Skeletal muscle cell (primary cell): ENCODE results near the gene ABLIM2.
A peak's percentile ranks its signal among the peaks of the same experiment; 100 is the strongest.

Source experiments
- DNase-seq: peaks from one replicate; pipeline ENCODE4 v3.0.0-alpha.2; 2010; ENCODE audit warnings: low read depth
- H3K4me3 ChIP-seq: 2 replicates; pipeline ENCODE4 v1.5.1; 2011; ENCODE audit warnings: low read depth, mild to moderate bottlenecking, control low read depth, low read length, moderate library complexity

The ABLIM2 gene

DNA sequence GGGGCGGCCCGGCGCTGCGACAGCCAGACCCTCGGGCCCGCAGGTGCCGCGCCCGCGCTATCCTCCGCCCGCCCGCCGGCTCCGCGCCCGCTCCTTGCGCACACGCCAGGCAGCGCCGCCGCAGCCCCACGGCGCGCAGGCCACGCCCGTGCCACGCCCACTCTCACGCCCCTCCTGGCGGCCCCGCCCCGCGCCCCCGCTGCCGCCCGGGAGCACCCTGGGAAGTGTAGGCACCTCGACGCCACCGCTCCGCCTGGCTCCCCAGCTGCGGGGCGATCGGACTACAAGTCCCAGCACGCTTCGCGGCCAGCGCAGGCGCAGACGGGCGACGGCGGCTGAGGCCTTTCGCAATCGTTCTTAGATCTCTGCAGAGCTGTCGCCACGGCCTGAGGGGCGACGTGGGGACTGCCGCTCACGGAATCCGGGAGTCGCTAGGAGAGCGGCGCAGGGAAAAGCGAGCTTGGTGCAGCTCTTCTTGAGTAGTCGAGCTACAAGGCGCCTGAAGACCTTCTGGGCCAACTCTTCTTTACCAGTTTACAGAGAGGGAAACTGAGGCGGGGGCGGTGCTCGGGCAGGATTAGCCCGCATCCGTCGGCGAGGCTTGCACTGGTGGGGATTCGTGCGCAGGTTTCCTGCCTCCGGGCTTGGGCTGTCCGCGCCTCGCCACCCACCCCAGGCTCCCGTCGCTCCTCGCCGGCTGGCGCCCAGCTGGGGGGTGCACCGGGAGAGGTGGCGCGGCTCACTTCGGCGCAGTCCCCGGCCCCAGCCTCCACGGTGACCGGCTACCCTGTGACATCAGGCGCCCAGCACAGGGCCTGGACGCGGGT lies at the start of gene ABLIM2:
ABLIM2 (minus strand) TSS at position 104 of the 827 bp plus-strand sequence. CDS start 124 bp downstream, outside the sequence.
- peak within 1 kb of the TSS; percentile 89 for H3K4me3 ChIP-seq
- DNase-seq, result peak; percentile 91

DNA sequence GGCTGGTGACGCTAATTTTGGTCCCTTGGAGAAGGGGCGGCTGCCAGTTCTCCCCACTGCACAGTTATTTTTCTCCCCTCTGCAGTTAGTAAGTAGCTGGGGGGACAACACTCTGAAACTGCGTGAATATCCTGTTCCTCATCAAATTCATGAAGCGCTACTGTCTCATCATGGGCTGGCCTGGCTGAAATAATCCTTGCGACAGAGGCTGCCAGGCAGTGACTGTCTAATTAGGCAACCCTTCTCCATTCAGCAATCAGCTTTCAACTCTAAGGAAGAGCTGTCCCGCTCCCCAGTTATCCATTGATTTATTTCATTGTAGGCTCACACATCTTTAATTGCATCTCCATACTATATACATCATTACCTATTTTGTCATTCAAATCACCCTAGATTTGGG lies 48.7 kb upstream of the ABLIM2 start:
- DNase-seq, result no peak
- H3K4me3 ChIP-seq, result no peak overlapping the region

DNA sequence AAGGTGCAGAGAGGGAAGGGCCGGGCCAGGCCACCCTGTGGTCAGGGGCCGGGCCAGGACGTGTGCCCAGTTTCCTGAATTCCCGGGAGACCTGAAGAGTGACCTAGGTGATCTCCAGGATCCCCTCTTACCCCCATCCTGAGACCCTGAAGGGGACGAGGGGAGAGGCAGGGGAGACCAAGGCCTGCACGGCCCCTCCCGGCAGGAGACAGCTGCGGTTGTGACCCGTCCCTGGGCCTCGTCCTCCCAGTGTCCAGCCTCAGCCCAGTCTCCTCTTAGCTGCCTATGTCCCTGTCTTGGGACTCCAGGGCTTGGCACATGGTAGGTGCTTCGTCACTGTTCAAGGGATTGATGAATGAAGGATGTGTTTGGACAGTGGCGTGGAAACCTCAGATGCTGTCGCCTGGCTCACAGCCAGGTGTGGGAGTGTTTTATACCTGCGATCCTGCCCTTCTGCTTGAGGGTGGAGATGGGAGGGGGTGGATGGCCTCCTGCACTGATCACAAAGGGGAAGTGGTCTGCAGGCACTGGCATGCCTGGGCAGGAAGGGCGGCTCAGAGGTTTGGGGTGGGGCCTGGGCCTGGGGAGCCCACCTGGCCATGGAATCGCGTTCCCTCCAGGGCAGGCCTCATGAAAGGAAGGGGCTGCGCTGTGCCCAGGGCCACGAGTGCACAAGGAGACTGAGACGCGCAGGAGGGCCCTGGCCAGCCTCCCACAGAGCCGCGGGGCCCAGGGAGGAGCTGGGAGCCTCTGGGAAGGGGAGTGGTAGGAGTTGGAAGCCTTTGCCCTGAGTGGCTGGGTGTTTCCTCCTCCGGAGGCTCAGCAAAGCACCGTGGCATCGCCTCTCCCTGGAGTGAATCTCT lies 47.4 kb upstream of the ABLIM2 start:
- DNase-seq, result no peak
- no peak overlapping the region for H3K4me3 ChIP-seq

DNA sequence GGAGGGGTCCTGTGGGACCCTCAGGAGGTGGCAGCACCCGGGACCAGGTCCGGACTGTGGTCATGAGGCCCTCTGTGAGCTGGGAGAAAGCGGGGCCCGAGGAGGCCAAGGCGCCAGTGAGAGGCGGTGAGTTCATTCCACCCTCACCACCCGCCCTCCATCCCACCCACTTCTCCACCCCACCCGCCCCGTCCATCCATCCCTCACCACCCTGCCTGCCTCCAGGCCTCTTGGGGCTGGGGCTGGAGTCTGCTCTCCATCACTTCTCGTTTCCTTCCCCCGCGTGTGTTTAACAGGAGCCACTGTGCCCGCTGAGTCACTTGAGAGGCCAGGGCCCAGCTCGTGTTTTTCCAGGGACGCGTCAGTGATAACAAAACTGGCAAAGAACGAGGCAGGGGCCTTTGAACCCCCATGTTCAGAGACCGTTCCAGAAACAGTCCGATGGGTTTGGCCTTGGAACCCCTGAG lies 46.7 kb upstream of the ABLIM2 start:
- no peak overlapping the region for H3K4me3 ChIP-seq
- no peak for DNase-seq

DNA sequence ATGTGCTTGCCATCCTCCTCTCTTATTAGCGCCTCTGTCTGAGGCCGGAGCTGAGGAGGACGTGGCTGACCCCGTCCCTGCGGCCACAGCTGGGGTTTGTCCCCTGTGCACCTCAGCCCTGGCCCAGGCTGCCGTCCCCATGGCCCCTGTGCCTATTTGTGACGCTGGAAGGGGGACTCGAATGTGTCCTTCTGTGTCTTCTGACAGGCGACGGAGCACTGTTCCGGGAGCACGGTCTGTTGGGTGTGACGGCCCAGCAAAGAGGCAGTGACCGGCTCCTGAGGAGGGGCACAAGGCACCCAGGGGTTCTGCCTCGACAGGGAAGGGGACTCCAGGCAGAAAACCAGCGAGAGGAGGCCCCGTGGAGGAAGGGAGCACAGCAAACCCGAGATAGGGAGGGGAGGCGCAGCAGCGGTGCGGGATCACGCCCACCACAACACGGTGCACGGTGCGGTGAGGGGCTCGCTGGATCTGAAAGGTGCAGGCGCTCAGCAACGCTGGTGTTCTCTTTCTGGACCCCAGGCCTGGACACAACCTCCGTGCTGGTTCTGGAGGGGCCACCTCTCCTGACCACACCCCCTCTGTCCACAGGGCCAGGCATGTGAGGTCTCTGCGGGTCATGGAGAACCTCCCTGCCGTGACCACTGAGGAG lies 46.1 kb upstream of the ABLIM2 start:
- no peak for DNase-seq
- H3K4me3 ChIP-seq, result no peak overlapping the region

DNA sequence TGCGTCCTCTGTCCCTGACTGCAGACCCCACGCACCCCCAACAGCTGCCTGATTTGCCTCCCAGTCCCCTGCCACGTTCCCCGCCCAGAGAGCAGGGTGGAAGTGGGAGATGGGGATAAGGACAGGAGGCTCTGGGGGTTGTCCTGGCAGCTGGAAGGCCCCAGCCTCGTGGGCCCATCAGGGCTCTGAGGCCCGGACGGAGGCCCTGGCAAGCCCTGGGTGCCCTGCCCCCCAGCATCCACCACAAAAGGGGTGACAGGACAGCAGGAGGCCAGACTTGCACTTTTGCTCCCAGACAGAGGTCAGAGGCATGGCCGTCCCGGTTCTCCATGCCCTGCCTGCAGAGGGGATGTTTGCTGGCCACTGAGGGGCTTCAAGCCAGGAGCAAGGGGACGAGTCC lies 45.2 kb upstream of the ABLIM2 start:
- H3K4me3 ChIP-seq, result no peak overlapping the region
- DNase-seq, result no peak

DNA sequence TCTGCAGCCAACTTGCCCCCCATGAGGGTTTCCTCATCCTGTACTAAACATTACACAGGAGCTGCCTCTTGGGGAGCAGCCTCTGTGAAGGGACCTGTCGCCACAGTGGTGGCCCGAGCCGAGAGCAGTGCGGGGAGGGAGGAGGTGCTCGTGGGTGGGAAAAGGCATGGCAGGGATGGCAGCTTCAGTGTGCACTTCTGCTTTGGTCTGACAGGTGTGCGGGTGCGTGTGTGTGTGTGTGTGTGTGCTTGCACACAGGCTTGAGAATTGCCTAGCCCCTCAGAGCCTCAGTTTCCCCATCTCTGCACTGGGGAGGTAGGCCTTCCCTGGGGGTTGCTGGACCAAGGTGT lies 44.4 kb upstream of the ABLIM2 start:
- no peak for DNase-seq
- no peak overlapping the region for H3K4me3 ChIP-seq

DNA sequence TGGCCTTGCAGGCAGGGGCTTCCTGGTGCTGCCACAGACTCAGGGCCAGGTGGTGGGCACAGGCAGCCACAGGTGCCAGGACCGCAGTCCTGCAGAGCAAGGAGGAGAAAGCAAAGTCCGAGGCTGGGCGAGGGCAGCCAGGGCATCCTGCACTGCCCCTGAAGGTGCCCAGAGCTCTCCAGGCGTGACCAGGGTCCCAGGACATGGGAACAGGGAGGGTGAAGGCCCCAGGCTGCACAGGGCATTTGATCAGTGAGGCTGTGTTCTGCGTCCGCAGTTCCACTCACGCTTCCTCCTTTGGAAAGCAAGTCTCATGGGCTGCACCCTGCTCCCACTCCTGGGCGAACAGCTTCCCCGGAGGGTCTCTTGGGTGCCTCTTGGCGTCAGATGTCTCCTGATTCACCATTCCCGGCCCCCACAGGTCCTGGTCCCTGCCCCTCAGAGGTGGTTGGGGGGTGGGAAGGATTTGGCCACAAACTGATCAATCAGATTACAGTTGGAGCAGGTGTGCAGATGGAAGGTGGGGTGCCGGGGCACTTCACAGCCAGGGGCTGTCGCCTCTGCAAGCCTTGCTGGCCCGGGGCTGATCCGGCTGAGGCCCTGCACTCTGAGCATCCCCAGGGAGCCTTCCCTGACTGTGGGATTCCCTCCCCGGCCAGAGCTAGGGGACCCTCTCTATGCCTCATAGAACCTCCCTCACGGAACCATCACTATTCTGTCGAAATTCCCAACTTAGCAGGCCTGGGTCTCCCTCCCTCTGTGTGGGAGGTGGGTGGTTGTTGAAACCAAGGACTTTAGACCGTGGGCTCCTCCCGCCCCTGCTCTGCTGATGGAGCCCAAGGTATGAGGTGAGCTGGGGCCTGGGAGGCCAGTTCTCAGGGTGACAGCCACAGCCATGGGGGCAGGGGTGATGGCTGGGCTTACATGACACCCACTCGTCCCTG lies 43.8 kb upstream of the ABLIM2 start:
- no peak for DNase-seq
- no peak overlapping the region for H3K4me3 ChIP-seq

DNA sequence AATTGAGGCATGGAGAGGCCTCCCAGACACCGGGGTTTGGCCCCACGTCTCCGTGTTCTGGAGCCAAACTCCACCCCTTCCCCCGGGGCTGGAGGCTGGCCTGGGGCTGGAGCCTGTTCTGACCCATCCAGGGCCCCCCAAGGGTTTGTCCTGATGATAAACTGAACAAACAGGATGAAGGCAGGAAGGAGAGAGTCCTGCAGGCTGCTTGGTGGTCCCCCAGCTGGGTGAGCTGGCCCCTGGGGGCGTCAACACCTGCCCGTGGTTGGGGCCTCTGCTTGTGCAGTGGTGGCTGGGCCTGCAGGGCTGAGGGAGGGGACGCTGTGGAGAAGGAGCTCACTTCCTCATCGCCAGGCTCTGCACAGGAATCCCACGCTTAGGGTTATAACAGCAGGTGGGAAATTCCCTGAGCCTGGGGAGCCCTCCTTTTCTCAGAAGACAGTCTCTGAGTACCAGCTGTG lies 42.7 kb upstream of the ABLIM2 start:
- no peak for DNase-seq
- no peak overlapping the region for H3K4me3 ChIP-seq

DNA sequence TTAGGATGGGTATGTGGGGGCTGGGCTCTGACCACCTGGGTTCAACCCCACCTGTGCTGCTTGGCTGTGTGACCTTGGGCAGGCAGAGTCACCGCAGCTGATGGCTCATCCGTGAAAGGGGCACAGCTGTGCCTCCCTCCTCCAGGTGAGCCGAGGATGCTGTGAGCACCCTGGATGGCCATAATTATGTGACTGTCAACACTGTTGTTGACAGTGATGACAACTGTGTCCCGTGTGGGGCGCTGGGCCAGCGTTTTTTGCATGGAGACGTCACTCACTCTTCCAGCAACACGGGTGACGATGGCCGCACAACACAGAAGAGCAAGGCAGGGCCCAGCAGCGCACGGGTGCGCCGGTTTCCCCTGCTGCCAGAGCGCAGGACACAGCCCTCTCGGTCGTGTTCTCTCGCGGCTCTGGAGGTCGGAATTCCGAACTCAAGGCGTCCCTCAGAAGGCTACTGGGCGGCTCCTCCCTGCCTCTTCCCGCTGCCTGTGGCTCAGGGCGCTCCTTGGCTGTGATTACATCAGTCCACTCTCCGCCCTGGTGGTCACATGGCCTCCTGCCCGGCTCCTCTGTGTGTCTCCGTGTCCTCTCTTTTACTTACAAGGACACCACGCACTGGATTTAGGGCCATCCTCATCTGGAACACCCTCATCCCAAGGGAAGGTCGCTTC lies 41.8 kb upstream of the ABLIM2 start:
- no peak overlapping the region for H3K4me3 ChIP-seq

DNA sequence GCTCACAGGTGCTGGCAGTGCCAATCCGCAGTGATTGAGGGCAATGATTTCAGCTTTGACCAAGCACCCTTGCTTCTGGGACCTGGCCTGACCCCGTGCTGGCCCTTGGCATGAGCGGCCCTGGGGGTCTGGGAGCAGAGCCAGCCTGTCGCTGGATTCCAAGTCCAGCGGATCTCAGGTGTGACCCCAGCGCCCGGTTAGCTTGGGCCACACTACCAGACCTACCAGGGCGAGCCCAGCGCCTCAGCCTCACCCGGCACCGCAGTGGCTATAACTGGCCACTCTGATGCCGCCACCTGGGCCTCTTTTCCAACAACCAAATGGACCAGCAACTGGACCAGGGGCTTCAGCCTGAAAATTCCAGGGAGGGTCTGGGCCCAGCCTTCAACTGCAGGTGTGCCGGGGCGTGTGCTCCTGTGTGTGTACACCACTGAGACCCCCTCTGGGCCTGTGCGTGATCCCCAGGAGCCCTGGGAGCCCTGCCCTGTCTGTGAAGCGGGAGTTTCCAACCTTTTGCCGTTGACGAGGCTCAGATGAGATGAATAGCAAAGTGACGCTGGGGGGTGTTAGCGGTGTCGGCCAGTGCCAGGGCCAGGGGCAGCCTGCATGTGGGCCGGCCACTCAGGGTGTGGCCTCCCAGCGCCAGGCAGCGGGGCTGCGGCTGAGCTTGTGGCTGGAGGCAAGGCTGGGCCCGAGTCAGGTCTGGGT lies 41.1 kb upstream of the ABLIM2 start:
- H3K4me3 ChIP-seq, result peak overlapping the region; percentile 33
- no peak for DNase-seq

More for the DNA sequence above, 41.8 kb upstream of the ABLIM2 start:
- DNase-seq, result no peak

DNA sequence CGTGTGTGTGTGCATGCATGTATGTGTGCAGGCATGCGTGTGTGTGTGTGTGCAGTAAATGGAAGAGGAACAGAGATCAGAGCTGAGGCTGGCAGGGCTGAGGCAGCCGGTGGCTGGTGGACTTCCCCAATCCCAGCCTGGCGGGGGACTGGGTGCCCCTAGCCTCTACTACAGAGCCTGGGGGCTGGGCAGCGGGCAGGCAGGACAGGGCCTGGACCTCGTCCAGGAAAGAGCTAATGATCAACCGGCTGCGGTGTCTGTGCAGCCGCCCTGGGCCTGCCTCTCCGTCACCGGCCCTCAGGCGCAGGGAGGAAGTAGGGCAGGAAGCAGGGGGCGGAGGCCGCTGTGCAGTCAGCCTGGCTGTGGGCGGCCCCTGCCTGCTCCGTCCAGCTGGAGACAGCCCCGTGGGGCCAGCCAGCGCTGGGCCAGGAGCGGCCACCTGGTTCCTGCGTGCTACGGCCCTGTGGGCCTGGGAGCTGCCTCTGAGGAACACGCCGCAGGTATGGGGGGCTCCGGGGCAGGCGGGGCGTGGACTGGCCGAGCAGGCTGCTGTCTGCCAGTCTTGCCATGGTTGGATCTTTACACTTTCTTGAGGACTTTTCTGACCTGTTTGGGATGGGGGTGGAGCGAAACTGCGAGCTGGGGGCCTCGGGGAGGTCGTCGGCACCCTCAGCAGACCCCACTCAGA lies 40.4 kb upstream of the ABLIM2 start, which contains the start of gene SH3TC1:
SH3TC1 (plus strand) TSS at position 385 of the 688 bp plus-strand sequence. CDS start 5,905 bp downstream, outside the sequence.
- peak; percentile 40 for DNase-seq
- H3K4me3 ChIP-seq, result peak within 1 kb of the TSS; percentile 33

DNA sequence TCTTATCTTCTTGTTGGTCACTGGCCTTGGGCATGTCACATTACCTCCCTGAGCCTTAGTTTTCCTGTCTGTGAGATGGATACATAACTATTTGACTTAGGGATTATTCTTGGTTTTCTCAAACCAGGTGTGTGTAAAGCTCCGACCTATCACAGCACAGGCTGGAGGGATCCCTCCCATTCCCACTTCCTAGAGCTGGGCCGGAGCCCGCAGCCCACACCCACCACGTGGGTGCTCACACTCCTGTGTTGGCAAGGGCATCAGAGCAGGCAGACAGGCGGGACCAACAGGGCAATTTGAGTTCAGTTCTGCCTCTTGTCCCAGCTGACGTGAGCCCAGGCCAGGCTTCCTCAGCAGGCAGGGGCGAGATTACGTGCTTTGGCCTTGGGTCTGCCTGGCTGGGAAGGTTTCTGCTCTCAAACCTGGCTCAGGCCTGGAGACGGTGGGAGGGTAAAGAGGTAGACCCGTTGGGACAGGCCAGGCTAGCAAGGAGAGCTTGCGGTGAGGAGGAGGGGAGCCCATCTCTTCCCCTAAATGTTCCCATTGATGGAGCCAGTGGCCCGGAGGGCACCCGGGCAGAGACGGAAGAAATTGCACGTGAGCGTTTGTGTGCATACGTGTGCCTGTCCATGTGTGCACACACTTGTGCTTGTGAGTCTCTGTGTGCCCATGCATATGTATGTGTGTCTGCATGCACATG lies 39.7 kb upstream of the ABLIM2 start:
- H3K4me3 ChIP-seq, result no peak overlapping the region
- no peak for DNase-seq

DNA sequence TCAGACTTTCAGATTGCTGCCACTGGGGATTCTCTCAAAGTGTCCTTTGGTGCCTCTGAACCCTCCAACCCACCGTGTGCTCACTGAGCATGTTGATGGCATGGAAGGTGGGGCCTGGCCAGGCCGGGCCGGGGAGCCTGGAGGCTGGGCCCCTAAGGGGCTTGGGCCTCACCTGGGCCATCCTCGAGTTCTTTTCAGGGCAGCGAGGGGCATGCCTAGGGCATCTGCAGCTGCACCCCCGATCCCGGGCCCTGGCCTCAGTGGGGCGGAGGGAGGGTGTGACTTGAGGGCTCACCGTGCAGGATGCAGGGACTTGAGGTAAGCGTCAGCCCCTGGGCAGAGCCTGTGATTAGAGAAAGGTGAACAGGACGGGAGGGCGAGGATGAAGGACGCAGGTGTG lies 38.9 kb upstream of the ABLIM2 start:
- DNase-seq, result no peak
- H3K4me3 ChIP-seq, result no peak overlapping the region

DNA sequence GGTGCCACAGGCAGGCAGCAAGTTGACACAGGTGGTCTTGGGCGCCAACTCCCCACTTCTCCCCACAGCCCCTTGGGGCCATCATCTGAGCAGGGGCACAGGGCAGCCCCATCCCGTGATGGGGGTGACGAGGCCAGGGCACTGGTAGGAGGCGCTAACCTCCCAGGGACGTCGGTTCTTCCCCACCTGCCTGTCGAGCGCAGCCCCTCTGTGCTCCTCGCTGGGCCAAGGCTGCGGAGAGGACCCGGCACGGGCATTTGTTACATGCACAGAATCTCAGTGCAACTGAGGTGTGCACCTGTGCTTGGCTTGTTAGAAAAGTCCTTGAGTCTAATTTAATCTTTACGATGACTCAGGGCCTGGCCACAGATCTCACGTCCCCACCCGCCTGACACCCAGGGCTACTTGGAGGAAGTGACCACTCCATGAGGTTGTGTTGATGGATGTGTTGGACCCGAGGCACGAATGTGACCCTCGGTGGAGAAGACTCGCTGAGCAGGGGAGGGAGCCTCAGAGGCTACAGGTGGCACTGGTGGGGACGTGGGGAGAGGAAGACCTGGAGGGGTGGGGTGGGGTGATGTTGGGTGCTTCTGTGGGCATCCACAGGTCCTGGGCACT lies 37.3 kb upstream of the ABLIM2 start:
- no peak for DNase-seq
- no peak overlapping the region for H3K4me3 ChIP-seq

DNA sequence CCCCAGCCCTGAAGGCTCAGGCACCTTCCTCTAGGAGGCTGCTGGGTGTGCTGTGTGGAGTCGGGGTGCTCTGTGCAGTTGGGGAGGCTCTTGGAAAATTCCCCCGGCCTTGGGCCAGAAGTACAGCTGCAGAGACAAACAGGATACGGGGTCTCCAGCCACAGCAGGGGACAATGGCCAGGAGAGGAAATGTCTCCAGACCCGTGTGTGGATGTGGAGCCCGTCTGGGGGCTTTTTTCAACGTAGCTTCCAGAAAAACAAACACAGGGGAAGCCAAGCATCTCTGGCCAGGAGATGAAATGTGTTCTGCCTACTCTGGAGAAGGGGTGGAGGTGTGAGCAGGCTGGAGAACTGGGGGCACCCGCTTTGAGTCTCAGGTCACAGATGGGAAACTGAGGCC lies 36.8 kb upstream of the ABLIM2 start:
- no peak for DNase-seq

More for the DNA sequence above, 36.8 kb upstream of the ABLIM2 start:
- H3K4me3 ChIP-seq, result no peak overlapping the region
